K562 (cell line): ENCODE data around the gene KSR2. TPM values are rescaled to one million over a fixed set of nuclear protein-coding genes. Genes with fewer than 3 reads are reported as not detected.

Experiments used
- CXXC5 ChIP-seq: fragments of 250-450 bp; sonication (Bioruptor Pico); IDR thresholded peaks from 2 replicates; pipeline ENCODE4 v1.8.0; 2022; ENCODE audit warnings: inconsistent platforms, mild to moderate bottlenecking, moderate library complexity
- DPF2 ChIP-seq: fragments of 450-650 bp; IDR thresholded peaks from 2 replicates; pipeline ENCODE4 v1.6.1; 2016
- GTF2F1 ChIP-seq: IDR thresholded peaks from 2 replicates; pipeline ENCODE4 v1.6.1; 2011; ENCODE audit warnings: low read depth, low read length, improper control_type of control experiment
- HDAC2 ChIP-seq: fragments of 450-650 bp; IDR thresholded peaks from 2 replicates; pipeline ENCODE4 v1.6.1; 2016; ENCODE audit warnings: mild to moderate bottlenecking
- MAFG ChIP-seq: fragments of 450-650 bp; conservative IDR thresholded peaks from 2 replicates; pipeline ENCODE4 v1.6.1; 2016; ENCODE audit warnings: missing genetic modification characterization, missing compliant biosample characterization
- NCOR1 ChIP-seq: fragments of 450-650 bp; IDR thresholded peaks from 2 replicates; pipeline ENCODE4 v1.6.1; 2016; ENCODE audit warnings: mild to moderate bottlenecking, moderate library complexity
- SMARCC2 ChIP-seq: fragments of 450-650 bp; IDR thresholded peaks from 2 replicates; pipeline ENCODE4 v1.6.1; 2017; ENCODE audit warnings: antibody characterized with exemption, moderate library complexity, mild to moderate bottlenecking, low read depth
- SOX6 ChIP-seq: fragments of 450-650 bp; IDR thresholded peaks from 2 replicates; pipeline ENCODE4 v1.6.1; 2014; ENCODE audit warnings: mild to moderate bottlenecking
- SRSF3 ChIP-seq: fragments of 200-400 bp; formaldehyde crosslinking; IDR thresholded peaks from 2 replicates; pipeline ENCODE4 v1.6.1; 2016; ENCODE audit warnings: mild to moderate bottlenecking, low read length, moderate library complexity; ENCODE audit not compliant: insufficient read depth
- TCF3 ChIP-seq: sonication (generic); formaldehyde crosslinking; IDR thresholded peaks from 2 replicates; pipeline ENCODE4 v1.4.0; 2020; ENCODE audit warnings: mild to moderate bottlenecking, missing genetic modification reagents
- TCF7 ChIP-seq: sonication (generic); IDR thresholded peaks from 2 replicates; pipeline ENCODE4 v1.6.1; 2016; ENCODE audit warnings: antibody characterized with exemption, borderline replicate concordance
- ZNF24 ChIP-seq: fragments of 450-650 bp; IDR thresholded peaks from 2 replicates; pipeline ENCODE4 v1.6.1; 2016
- ZNF316 ChIP-seq: fragments of 450-650 bp; IDR thresholded peaks from 2 replicates; pipeline ENCODE4 v1.6.1; 2016
- ZNF717 ChIP-seq: fragments of 250-450 bp; sonication (Bioruptor Pico); IDR thresholded peaks from 2 replicates; pipeline ENCODE4 v1.5.0; 2021
- polyA plus RNA-seq, 8 experiments: library from polyadenylated mRNA; depleted of rRNA in 4 of 8; stranded (reverse) in 5 of 8; unstranded in 3 of 8; fragments of >200 nt; fragmentation: Nextera tagmentation in 2 of 8; fragmentation: Illumina TruSeq in 1 of 8; extraction: Ambion mirVana in 2 of 8; extraction: Trizol in 1 of 8; gene quantifications; 2 replicates each; pipeline versions ENCODE4 v1.2.1 to v1.2.3, GENCODE V29; 2011 to 2014; ENCODE audit warnings: inconsistent platforms in 1 of 8, missing spikeins in 1 of 8
- total RNA-seq, 7 experiments: library from RNA; depleted of rRNA in 6 of 7; stranded (reverse); fragments of >200 nt in 6 of 7; fragmentation: Illumina TruSeq in 2 of 7; extraction: Trizol in 2 of 7; gene quantifications; 2 replicates each; pipeline versions ENCODE4 v1.2.1 to v1.2.3, GENCODE V29; 2011 to 2021; ENCODE audit warnings: low replicate concordance in 1 of 7
- TF ChIP-seq, protein P1 (sequence below), 3 experiments: fragments of 200-800 bp in 1 of 3; fragments of 250-450 bp in 1 of 3; fragments of 450-650 bp in 1 of 3; sonication (Bioruptor Pico) in 1 of 3; sonication (Bioruptor generic) in 1 of 3; formaldehyde crosslinking in 1 of 3; IDR thresholded peaks; 2 replicates each; pipeline versions ENCODE4 v1.6.1 to v1.8.0; 2016 to 2022; ENCODE audit warnings: mild to moderate bottlenecking in 2 of 3, missing genetic modification characterization in 2 of 3, missing compliant biosample characterization in 1 of 3, moderate library complexity in 1 of 3
- TF ChIP-seq, protein P2 (sequence below): IDR thresholded peaks from 2 replicates; pipeline ENCODE4 v1.6.1; 2011; ENCODE audit warnings: borderline replicate concordance, low read depth, mild to moderate bottlenecking, moderate library complexity, low read length; ENCODE audit not compliant: insufficient read depth, poor library complexity, severe bottlenecking
- TF ChIP-seq, protein P3 (sequence below): fragments of 450-650 bp; IDR thresholded peaks from 2 replicates; pipeline ENCODE4 v1.6.1; 2016; ENCODE audit warnings: low read depth

Gene KSR2
- total and polyA plus RNA-seq, 9 of the 15 experiments (the other 6 are each of a cell fraction or from before 2014, with no cell fraction given): not detected

DNA sequence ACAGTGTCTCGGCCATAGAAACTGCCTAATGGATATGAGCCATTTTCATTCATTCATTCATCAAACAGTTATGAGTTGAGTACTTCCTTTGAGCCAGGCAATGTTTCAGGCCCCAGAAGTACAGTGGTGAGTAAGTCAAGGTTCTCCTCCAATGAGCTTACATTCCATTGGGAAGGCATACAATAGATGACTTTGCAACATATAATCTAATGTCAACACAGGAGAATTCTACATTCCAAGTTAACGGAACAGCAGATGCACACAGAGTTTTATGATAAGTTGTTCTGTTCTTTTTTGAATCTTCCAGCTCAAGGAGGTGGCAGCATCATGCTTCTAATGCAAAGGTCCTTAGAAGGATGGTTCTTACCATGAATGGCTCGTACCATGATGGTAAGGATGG is 44.5 kb upstream of the KSR2 start (continued):
- TF ChIP-seq, protein P1, sequence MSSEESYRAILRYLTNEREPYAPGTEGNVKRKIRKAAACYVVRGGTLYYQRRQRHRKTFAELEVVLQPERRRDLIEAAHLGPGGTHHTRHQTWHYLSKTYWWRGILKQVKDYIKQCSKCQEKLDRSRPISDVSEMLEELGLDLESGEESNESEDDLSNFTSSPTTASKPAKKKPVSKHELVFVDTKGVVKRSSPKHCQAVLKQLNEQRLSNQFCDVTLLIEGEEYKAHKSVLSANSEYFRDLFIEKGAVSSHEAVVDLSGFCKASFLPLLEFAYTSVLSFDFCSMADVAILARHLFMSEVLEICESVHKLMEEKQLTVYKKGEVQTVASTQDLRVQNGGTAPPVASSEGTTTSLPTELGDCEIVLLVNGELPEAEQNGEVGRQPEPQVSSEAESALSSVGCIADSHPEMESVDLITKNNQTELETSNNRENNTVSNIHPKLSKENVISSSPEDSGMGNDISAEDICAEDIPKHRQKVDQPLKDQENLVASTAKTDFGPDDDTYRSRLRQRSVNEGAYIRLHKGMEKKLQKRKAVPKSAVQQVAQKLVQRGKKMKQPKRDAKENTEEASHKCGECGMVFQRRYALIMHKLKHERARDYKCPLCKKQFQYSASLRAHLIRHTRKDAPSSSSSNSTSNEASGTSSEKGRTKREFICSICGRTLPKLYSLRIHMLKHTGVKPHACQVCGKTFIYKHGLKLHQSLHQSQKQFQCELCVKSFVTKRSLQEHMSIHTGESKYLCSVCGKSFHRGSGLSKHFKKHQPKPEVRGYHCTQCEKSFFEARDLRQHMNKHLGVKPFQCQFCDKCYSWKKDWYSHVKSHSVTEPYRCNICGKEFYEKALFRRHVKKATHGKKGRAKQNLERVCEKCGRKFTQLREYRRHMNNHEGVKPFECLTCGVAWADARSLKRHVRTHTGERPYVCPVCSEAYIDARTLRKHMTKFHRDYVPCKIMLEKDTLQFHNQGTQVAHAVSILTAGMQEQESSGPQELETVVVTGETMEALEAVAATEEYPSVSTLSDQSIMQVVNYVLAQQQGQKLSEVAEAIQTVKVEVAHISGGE (CRISPR knock-in tag; IDR thresholded peaks at IDR 0.05): peak in 1 of 3 experiments; percentile 31; a peak in 1 of 6 replicates
- TF ChIP-seq MAFG (tag) (peak; percentile 88), SOX6 (peak; percentile 89), DPF2 (peak; percentile 73; the same call in 1 of the 2 replicates), NCOR1 (peak; percentile 69), SRSF3 (no peak), SMARCC2 (no peak), ZNF24 (peak; percentile 84), TCF7 (no peak), HDAC2 (peak; percentile 42; the same call in 1 of the 2 replicates), ZNF316 (peak; percentile 70), TCF3 (CRISPR knock-in tag) (peak; percentile 84), ZNF717 (CRISPR knock-in tag) (no peak), CXXC5 (CRISPR knock-in tag) (peak; percentile 40; the same call in 1 of the 2 replicates), GTF2F1 (no peak)
- TF ChIP-seq, protein P2, sequence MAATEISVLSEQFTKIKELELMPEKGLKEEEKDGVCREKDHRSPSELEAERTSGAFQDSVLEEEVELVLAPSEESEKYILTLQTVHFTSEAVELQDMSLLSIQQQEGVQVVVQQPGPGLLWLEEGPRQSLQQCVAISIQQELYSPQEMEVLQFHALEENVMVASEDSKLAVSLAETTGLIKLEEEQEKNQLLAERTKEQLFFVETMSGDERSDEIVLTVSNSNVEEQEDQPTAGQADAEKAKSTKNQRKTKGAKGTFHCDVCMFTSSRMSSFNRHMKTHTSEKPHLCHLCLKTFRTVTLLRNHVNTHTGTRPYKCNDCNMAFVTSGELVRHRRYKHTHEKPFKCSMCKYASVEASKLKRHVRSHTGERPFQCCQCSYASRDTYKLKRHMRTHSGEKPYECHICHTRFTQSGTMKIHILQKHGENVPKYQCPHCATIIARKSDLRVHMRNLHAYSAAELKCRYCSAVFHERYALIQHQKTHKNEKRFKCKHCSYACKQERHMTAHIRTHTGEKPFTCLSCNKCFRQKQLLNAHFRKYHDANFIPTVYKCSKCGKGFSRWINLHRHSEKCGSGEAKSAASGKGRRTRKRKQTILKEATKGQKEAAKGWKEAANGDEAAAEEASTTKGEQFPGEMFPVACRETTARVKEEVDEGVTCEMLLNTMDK: no peak
- TF ChIP-seq, protein P3, sequence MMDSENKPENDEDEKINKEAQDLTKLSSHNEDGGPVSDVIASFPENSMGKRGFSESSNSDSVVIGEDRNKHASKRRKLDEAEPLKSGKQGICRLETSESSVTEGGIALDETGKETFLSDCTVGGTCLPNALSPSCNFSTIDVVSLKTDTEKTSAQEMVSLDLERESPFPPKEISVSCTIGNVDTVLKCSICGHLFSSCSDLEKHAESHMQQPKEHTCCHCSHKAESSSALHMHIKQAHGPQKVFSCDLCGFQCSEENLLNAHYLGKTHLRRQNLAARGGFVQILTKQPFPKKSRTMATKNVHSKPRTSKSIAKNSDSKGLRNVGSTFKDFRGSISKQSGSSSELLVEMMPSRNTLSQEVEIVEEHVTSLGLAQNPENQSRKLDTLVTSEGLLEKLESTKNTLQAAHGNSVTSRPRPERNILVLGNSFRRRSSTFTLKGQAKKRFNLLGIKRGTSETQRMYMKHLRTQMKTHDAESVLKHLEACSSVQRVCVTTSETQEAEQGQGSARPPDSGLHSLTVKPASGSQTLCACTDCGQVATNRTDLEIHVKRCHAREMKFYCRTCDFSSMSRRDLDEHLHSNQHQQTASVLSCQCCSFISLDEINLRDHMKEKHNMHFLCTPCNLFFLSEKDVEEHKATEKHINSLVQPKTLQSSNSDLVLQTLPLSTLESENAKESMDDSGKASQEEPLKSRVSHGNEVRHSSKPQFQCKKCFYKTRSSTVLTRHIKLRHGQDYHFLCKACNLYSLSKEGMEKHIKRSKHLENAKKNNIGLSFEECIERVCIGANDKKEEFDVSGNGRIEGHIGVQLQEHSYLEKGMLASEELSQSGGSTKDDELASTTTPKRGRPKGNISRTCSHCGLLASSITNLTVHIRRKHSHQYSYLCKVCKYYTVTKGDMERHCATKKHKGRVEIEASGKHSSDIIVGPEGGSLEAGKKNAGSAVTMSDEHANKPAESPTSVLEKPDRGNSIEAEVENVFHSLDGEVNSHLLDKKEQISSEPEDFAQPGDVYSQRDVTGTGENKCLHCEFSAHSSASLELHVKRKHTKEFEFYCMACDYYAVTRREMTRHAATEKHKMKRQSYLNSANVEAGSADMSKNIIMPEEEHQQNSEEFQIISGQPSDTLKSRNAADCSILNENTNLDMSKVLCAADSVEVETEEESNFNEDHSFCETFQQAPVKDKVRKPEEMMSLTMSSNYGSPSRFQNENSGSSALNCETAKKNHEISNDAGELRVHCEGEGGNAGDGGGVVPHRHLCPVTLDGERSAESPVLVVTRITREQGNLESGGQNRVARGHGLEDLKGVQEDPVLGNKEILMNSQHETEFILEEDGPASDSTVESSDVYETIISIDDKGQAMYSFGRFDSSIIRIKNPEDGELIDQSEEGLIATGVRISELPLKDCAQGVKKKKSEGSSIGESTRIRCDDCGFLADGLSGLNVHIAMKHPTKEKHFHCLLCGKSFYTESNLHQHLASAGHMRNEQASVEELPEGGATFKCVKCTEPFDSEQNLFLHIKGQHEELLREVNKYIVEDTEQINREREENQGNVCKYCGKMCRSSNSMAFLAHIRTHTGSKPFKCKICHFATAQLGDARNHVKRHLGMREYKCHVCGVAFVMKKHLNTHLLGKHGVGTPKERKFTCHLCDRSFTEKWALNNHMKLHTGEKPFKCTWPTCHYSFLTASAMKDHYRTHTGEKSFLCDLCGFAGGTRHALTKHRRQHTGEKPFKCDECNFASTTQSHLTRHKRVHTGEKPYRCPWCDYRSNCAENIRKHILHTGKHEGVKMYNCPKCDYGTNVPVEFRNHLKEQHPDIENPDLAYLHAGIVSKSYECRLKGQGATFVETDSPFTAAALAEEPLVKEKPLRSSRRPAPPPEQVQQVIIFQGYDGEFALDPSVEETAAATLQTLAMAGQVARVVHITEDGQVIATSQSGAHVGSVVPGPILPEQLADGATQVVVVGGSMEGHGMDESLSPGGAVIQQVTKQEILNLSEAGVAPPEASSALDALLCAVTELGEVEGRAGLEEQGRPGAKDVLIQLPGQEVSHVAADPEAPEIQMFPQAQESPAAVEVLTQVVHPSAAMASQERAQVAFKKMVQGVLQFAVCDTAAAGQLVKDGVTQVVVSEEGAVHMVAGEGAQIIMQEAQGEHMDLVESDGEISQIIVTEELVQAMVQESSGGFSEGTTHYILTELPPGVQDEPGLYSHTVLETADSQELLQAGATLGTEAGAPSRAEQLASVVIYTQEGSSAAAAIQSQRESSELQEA: no peak
